GM03348 (cell line): ENCODE data around the gene PTPRN2.
"Not testable (repeated sequence)": the region's sequence is repeated elsewhere in the genome, so short reads cannot be mapped to it uniquely, and the experiment has no call there.

Experiments used
- DNase-seq: peaks from one replicate; pipeline ENCODE4 v3.0.0; 2012; ENCODE audit warnings: low spot score

The PTPRN2 gene

GRCh38 chr7:158278745-158279320 lies 308.8 kb downstream of the PTPRN2 start:
- DNase-seq, result no peak

GRCh38 chr7:158277219-158278141 lies 310.1 kb downstream of the PTPRN2 start:
- DNase-seq, result no peak

GRCh38 chr7:158276414-158277218 lies 311.0 kb downstream of the PTPRN2 start:
- DNase-seq, result no peak

DNA sequence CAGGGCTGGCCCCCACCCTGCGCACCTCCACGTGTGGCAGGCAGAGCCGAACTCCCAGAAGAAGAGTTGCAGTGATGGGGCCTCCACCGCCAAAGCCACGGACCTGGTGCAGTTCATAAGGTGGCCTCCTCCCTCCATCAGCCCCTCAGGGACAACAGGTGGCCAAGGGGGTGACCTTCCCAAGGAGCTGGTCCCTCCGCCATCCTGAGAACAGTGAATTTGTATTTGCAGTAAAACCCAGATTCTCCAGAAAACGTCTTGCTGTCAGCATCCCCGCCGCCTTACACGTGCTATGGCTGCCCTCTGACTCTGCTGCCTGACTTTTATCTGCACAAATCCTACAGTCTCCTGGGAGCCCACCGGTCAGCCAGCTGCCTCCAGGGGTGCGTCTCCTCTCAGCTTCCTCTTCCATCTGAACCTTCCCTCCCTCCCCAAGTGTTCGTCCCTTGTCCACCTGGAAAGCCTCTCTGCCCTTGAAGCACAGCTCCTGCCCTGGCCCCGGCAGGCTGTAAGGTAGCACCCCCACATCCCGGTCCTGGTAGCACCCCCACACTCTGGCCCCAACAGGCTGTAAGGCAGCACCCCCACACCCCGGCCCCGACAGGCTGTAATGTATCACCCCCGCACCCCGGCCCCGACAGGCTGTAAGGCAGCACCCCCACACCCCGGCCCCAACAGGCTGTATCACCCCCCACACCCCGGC lies 311.8 kb downstream of the PTPRN2 start:
- no peak for DNase-seq

DNA sequence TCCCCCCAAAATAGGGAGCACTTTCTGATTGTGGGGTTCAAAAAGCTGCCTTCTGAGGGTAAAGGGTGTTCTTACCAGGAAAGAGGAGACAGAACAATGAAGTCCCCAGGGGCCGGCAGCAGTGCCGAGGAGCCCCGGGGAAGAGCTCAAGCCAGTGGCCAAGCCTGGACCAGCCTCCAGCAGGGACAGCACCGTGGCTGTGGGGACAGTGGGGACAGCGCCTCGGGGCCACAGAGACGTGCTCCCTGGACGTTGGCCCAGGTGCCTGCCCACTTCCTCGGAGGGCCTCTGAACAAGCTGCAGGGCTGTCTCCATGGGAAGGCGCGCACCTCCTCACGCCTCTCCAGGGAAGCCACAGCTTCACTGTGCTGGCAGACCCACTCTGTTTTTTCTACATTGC lies 312.6 kb downstream of the PTPRN2 start:
- DNase-seq, result no peak

DNA sequence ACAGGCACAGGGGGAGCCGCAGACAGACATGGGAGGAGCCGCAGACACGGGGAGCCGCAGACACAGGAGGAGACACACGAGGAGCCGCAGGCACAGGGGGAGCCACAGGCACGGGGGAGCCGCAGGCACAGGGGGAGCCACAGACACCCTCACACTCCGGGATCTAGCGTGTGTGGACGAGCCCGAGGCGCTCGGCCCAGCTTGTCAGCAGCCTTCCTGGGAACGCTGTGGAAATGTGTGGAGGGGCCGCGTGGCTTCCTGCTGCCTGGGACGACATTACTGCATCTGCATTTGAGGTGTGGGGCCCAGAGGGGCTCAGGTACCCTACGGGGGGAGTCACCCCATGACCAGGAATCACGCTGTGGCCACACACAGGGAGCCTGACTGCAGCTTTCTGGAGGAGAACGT lies 313.2 kb downstream of the PTPRN2 start:
- DNase-seq, result no peak

- DNase-seq, result not testable (repeated sequence)
Measured at GRCh38 chr7:158273756-158274342, 313.8 kb downstream of the PTPRN2 start.

- DNase-seq, result no peak
Measured at GRCh38 chr7:158273138-158273651, 314.4 kb downstream of the PTPRN2 start.

DNA sequence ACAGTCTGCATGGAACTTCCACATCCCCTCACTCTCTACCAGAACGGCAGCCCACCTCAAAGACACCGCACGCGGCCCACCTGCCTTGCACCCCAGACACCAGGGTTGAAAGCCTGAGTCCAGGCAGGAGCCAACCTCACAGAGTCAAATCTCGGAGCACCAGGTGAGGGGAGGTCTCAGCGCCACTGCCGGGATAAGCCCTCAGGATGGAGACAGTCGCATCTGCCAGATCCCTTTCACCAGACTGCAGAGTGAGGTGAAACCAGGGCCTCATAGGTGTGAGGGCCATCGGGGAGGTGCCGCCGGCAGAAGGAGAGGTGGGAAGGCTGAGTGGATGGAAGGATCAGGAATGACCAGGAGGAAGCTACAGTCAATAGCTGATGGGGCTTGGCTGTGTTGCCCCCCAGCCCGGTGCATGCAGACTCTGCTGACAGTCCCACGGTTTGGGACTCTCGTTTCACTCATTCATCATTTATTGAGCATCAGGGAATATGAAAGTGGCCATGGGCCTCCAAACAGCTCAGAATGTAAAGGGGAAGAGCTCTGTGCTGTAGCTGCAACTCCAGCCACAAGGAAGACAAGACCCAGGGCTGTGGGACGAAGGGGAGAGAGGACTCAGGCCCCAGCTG lies 315.0 kb downstream of the PTPRN2 start:
- DNase-seq, result no peak

GRCh38 chr7:158272091-158272490 lies 315.5 kb downstream of the PTPRN2 start:
- no peak for DNase-seq

- no peak for DNase-seq
Measured at GRCh38 chr7:158271646-158272045, 316.0 kb downstream of the PTPRN2 start.

DNA sequence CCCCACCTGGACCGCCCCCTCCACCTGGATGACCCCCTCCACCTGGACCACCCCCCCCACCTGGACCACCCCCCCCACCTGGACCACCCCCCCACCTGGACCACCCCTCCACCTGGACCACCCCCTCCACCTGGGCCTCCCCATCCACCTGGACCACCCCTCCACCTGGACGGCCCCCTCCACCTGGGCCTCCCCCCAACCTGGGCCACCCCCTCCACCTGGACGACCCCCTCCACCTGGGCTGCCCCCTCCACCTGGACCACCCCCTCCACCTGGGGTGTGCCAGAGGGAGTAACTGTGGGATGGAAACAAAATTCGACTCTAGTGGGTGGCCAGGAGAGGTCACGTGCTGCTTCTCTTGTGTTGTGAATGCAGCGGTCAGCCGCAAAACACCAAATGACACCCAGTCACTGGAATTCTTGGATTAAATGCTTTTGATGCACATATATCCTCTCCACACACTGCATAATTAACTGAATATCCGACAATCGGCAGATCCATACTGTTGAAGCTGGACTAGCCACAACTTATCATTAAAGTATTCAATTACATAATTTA lies 316.7 kb downstream of the PTPRN2 start:
- DNase-seq, result no peak

- DNase-seq, result no peak
Measured at GRCh38 chr7:158270106-158270775, 317.4 kb downstream of the PTPRN2 start.

GRCh38 chr7:158268816-158269535 lies 318.6 kb downstream of the PTPRN2 start:
- no peak for DNase-seq

DNA sequence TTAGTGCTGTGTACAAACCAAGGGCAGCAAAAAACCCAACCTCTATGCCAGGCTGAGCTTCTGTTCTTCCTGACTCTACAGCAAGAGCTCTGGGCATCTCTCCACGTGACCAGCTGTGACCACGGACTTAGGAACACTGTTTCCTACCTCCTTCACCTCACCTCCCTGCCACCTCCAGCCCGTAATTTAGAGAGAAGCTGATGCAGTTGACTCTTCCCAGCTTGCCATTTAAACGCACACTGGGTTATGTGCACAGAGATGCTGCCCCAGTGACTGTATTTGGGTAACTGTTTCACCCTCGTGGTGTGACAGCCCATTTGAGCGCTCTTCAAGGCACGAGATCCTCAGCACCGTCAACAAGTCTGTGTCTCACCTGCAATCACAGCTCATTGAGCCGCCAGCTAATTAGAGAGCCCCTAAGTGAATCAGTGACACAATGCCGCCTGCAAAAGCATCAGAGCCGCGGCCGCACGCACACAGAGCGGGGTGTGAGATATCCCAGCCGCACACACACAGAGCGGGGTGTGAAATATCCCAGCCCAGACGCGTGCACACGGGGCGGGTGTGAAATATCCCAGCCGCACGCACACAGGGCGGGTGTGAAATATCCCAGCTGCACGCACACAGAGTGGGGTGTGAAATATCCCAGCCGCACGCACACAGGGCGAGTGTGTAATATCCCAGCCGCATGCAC lies 319.7 kb downstream of the PTPRN2 start:
- no peak for DNase-seq

DNA sequence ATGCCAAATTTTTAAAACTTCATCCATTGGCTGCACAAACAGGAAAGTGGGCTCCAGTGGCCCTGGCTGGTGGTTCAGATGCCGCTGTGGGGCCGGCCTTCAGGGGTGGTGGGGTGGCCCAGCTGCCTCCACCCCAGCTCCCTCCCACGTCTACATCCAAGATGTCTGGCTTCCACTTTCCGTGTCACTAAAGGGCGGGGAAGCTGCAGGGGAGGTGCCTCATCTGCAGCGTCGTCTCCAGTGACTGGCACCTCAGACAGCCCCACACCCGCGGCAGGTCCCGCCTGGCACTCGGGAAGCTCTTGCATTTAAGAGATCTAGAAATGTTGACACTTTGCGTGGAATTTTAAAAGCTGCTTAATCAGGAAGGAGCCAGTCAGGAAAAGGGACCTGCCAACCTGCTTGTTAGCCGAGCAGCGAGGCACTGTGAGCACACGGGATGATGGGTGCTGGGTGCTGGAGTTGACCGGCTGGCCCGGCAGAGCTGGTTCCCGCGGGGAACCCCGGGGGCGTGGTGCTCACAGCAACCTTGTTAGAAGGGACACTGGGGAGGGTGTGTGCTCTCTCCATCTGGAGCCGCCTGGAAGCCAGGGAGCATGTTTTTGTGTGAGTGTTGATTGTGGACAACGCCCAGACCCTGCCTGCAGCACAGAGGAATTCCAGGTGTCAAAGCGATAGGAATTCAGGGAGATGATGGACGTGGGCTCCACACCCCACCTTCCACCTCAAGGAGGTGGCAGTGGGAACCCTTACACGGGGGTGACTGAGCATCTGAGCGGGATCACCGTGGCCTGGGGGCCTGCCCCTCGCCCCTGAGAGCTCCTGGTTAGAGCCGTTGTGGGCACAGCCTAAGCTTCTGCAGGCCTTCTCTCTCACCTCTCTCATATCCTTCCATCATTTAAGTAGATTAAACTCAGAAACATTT lies 320.5 kb downstream of the PTPRN2 start:
- no peak for DNase-seq

GRCh38 chr7:158266426-158266816 lies 321.2 kb downstream of the PTPRN2 start:
- DNase-seq, result no peak

DNA sequence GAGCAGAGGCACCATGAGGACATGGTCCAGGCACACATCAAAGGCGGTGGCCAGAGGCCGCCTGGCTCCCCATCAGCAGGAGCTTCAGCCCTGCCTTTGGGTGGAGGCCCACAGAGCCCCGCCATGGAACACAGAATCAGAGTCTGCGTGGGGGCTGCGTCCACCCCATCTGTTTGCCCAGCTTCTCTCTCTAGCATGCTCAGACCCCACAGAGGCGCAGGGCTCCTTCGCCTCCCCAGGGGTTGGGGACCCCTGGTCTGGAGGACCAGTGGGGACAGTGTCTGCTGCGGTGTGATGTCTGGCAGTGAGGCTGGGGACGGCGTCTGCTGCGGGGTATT lies 321.9 kb downstream of the PTPRN2 start:
- no peak for DNase-seq
